ENCODE results near the gene TMEM204. TPM values are rescaled to one million over a fixed set of nuclear protein-coding genes. Genes with fewer than 3 reads are reported as not detected.

The TMEM204 gene
- total and polyA plus RNA-seq, 2 donors: 10.3 to 29.3 TPM

DNA sequence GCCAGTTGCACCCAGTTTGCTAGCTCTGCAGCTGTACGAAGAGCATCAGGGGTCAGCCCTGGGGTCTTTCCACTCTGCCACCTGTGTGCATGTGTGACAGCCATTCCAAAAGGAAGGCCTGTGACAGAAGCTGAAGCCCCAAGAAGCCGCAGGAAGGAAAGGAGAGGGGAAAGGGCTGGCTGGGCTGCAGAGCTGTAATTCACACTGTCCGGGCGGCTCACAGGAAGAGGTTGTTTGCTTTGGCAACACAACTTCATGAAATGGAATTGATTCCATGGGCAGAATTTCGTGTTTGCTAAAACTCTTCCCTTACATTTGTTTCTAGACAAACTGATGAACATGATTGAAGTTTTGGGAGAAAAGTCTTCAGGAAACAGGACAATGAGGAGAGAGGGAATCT is 14.8 kb downstream of the TMEM204 start:
- Histone ChIP-seq H3K4me3 (ENCODE audit: low read length in 2 of 2) (no peak overlapping the region), H3K27me3 (ENCODE audit: control insufficient read depth in 2 of 2, insufficient read depth in 1 of 2, low read length in 1 of 2) (no peaks in the 10 kb centered on the region), H3K36me3 (ENCODE audit: control insufficient read depth in 2 of 2, insufficient read depth in 2 of 2, low read length in 1 of 2) (peaks cover 9 to 14% of the 10 kb centered on the region in 2 donors), H3K27ac (ENCODE audit: low read depth in 1 of 2, low read length in 1 of 2) (no peak overlapping the region), H3K9me3 (ENCODE audit: control insufficient read depth in 2 of 2, insufficient read depth in 1 of 2, low read length in 1 of 2) (no peaks in the 10 kb centered on the region), H3K4me1 (ENCODE audit: control insufficient read depth in 2 of 2, insufficient read depth in 2 of 2, low read length in 2 of 2) (peaks cover 0 to 15% of the 10 kb centered on the region in 2 donors)
- DNase-seq (ENCODE audit: low read depth in 6 of 9, low spot score in 9 of 9): no peak
- 85% methylated on average over 5 of the region's 5 CpGs for WGBS

DNA sequence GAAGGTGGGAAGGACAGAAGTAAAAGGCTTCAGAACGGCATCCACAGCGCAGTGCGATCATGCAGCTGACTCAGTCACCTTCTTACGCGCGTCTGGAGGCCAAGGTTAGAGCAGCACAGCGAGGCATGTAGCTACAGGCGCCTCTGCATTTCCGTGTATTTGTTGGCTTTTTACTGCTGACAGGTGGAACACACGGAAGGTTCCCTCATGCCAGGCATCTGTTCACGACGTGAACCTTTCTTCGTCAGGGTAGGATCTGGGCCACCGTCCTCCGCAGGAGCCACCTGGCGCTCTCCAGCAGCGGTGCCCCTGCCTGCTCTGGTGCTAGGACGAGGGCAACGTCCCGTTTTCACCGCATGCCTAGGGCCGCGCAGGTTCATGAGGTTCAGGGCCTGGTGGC is 15.3 kb downstream of the TMEM204 start:
- 93% methylated on average over 23 of the region's 23 CpGs for WGBS
- Histone ChIP-seq H3K9me3 (ENCODE audit: control insufficient read depth in 2 of 2, insufficient read depth in 1 of 2, low read length in 1 of 2) (no peaks in the 10 kb centered on the region), H3K4me3 (ENCODE audit: low read length in 2 of 2) (no peak overlapping the region), H3K4me1 (ENCODE audit: control insufficient read depth in 2 of 2, insufficient read depth in 2 of 2, low read length in 2 of 2) (peaks cover 0 to 12% of the 10 kb centered on the region in 2 donors), H3K36me3 (ENCODE audit: control insufficient read depth in 2 of 2, insufficient read depth in 2 of 2, low read length in 1 of 2) (peaks cover 9 to 14% of the 10 kb centered on the region in 2 donors), H3K27me3 (ENCODE audit: control insufficient read depth in 2 of 2, insufficient read depth in 1 of 2, low read length in 1 of 2) (no peaks in the 10 kb centered on the region), H3K27ac (ENCODE audit: low read depth in 1 of 2, low read length in 1 of 2) (peak overlapping the region; percentile 26 to 43)
- DNase-seq (ENCODE audit: low read depth in 6 of 9, low spot score in 9 of 9): no peak

DNA sequence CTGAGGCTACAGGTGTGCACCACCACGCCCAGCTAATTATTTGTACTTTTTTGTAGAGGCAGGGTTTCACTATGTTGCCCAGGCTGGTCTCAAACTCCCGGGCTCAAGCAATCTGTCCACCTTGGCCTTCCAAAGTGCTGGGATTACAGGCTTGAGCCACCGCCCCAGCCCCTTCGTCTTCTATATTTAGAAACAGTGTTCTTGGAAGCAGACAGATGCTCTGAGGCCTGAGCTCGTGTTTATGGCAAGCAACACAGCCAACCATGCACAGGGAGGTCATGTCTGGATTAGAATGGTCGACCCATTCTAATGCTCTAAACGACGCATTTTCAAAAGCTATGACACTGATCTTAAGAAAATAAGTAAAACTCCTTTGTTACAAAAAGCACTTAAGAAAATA is 16.6 kb downstream of the TMEM204 start:
- Histone ChIP-seq H3K27ac (ENCODE audit: low read depth in 1 of 2, low read length in 1 of 2) (no peak overlapping the region), H3K4me3 (ENCODE audit: low read length in 2 of 2) (no peak overlapping the region), H3K36me3 (ENCODE audit: control insufficient read depth in 2 of 2, insufficient read depth in 2 of 2, low read length in 1 of 2) (peaks cover 11 to 19% of the 10 kb centered on the region in 2 donors), H3K9me3 (ENCODE audit: control insufficient read depth in 2 of 2, insufficient read depth in 1 of 2, low read length in 1 of 2) (no peaks in the 10 kb centered on the region), H3K27me3 (ENCODE audit: control insufficient read depth in 2 of 2, insufficient read depth in 1 of 2, low read length in 1 of 2) (no peaks in the 10 kb centered on the region), H3K4me1 (ENCODE audit: control insufficient read depth in 2 of 2, insufficient read depth in 2 of 2, low read length in 2 of 2) (peaks cover 0 to 10% of the 10 kb centered on the region in 2 donors)
- 95% methylated on average over 8 of the region's 8 CpGs for WGBS
- no peak for DNase-seq (ENCODE audit: low read depth in 6 of 9, low spot score in 9 of 9)

GRCh38 chr16:1550696-1551095 is 17.2 kb downstream of the TMEM204 start:
- Histone ChIP-seq H3K4me3 (ENCODE audit: low read length in 2 of 2) (no peak overlapping the region), H3K4me1 (ENCODE audit: control insufficient read depth in 2 of 2, insufficient read depth in 2 of 2, low read length in 2 of 2) (peaks cover 0 to 3% of the 10 kb centered on the region in 2 donors), H3K9me3 (ENCODE audit: control insufficient read depth in 2 of 2, insufficient read depth in 1 of 2, low read length in 1 of 2) (no peaks in the 10 kb centered on the region), H3K27ac (ENCODE audit: low read depth in 1 of 2, low read length in 1 of 2) (no peak overlapping the region), H3K36me3 (ENCODE audit: control insufficient read depth in 2 of 2, insufficient read depth in 2 of 2, low read length in 1 of 2) (peaks cover 12 to 25% of the 10 kb centered on the region in 2 donors), H3K27me3 (ENCODE audit: control insufficient read depth in 2 of 2, insufficient read depth in 1 of 2, low read length in 1 of 2) (no peaks in the 10 kb centered on the region)
- no peak for DNase-seq (ENCODE audit: low read depth in 6 of 9, low spot score in 9 of 9)
- 98% methylated on average over 15 of the region's 15 CpGs for WGBS

GRCh38 chr16:1551166-1551565 is 17.7 kb downstream of the TMEM204 start:
- H3K36me3 ChIP-seq (ENCODE audit: control insufficient read depth in 2 of 2, insufficient read depth in 2 of 2, low read length in 1 of 2): peaks cover 12 to 25% of the 10 kb centered on the region in 2 donors
- H3K27ac ChIP-seq (ENCODE audit: low read depth in 1 of 2, low read length in 1 of 2): no peak overlapping the region
- no peak overlapping the region for H3K4me3 ChIP-seq (ENCODE audit: low read length in 2 of 2)
- no peaks in the 10 kb centered on the region for H3K27me3 ChIP-seq (ENCODE audit: control insufficient read depth in 2 of 2, insufficient read depth in 1 of 2, low read length in 1 of 2)
- DNase-seq (ENCODE audit: low read depth in 6 of 9, low spot score in 9 of 9): no peak
- 98% methylated on average over 12 of the region's 12 CpGs for WGBS
- H3K4me1 ChIP-seq (ENCODE audit: control insufficient read depth in 2 of 2, insufficient read depth in 2 of 2, low read length in 2 of 2): no peaks in the 10 kb centered on the region
- no peaks in the 10 kb centered on the region for H3K9me3 ChIP-seq (ENCODE audit: control insufficient read depth in 2 of 2, insufficient read depth in 1 of 2, low read length in 1 of 2)

DNA sequence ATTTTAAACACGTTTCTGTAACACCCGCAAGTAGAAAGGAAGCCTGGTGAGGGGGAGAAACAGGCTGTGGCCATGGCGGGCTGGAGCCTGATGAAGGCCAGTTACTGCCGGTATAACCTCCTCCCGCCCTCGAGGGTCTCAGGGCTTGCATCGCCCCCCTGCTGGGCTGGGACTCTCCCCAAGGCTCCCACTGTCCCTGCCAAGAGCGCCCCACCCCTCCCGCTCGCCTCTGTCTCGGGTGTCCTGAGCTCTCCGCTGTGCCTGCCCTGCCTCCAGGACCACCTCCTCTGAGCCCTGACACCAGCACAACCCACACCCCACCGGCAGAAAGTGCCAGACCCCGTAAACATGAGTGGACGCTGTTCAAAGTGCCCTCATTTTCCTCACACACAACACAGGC is 18.7 kb downstream of the TMEM204 start:
- no peaks in the 10 kb centered on the region for H3K4me1 ChIP-seq (ENCODE audit: control insufficient read depth in 2 of 2, insufficient read depth in 2 of 2, low read length in 2 of 2)
- no peaks in the 10 kb centered on the region for H3K27me3 ChIP-seq (ENCODE audit: control insufficient read depth in 2 of 2, insufficient read depth in 1 of 2, low read length in 1 of 2)
- no peaks in the 10 kb centered on the region for H3K9me3 ChIP-seq (ENCODE audit: control insufficient read depth in 2 of 2, insufficient read depth in 1 of 2, low read length in 1 of 2)
- no peak for DNase-seq (ENCODE audit: low read depth in 6 of 9, low spot score in 9 of 9)
- no peak overlapping the region for H3K27ac ChIP-seq (ENCODE audit: low read depth in 1 of 2, low read length in 1 of 2)
- WGBS: 96% methylated on average over 15 of the region's 15 CpGs
- H3K4me3 ChIP-seq (ENCODE audit: low read length in 2 of 2): no peak overlapping the region
- peaks cover 12 to 22% of the 10 kb centered on the region in 2 donors for H3K36me3 ChIP-seq (ENCODE audit: control insufficient read depth in 2 of 2, insufficient read depth in 2 of 2, low read length in 1 of 2)

- no peak overlapping the region for H3K4me3 ChIP-seq (ENCODE audit: low read length in 2 of 2)
- 95% methylated on average over 19 of the region's 19 CpGs for WGBS
- H3K36me3 ChIP-seq (ENCODE audit: control insufficient read depth in 2 of 2, insufficient read depth in 2 of 2, low read length in 1 of 2): peaks cover 12 to 32% of the 10 kb centered on the region in 2 donors
- no peaks in the 10 kb centered on the region for H3K9me3 ChIP-seq (ENCODE audit: control insufficient read depth in 2 of 2, insufficient read depth in 1 of 2, low read length in 1 of 2)
- H3K4me1 ChIP-seq (ENCODE audit: control insufficient read depth in 2 of 2, insufficient read depth in 2 of 2, low read length in 2 of 2): peaks cover 0 to under 1% of the 10 kb centered on the region in 2 donors
- no peak overlapping the region for H3K27ac ChIP-seq (ENCODE audit: low read depth in 1 of 2, low read length in 1 of 2)
- H3K27me3 ChIP-seq (ENCODE audit: control insufficient read depth in 2 of 2, insufficient read depth in 1 of 2, low read length in 1 of 2): no peaks in the 10 kb centered on the region
- DNase-seq (ENCODE audit: low read depth in 6 of 9, low spot score in 9 of 9): no peak
These were observed 20.7 kb downstream of the TMEM204 start for GRCh38 chr16:1553946-1554825.

DNA sequence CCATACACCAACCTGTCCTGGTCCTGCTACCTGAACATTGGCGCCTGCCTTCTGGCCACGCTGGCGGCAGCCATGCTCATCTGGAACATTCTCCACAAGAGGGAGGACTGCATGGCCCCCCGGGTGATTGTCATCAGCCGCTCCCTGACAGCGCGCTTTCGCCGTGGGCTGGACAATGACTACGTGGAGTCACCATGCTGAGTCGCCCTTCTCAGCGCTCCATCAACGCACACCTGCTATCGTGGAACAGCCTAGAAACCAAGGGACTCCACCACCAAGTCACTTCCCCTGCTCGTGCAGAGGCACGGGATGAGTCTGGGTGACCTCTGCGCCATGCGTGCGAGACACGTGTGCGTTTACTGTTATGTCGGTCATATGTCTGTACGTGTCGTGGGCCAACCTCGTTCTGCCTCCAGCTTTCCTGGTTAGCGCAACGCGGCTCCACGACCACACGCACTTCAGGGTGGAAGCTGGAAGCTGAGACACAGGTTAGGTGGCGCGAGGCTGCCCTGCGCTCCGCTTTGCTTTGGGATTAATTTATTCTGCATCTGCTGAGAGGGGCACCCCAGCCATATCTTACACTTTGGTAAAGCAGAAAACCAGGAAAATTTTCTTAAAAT is 21.5 kb downstream of the TMEM204 start:
- no peaks in the 10 kb centered on the region for H3K9me3 ChIP-seq (ENCODE audit: control insufficient read depth in 2 of 2, insufficient read depth in 1 of 2, low read length in 1 of 2)
- H3K27ac ChIP-seq (ENCODE audit: low read depth in 1 of 2, low read length in 1 of 2): no peak overlapping the region
- no peaks in the 10 kb centered on the region for H3K27me3 ChIP-seq (ENCODE audit: control insufficient read depth in 2 of 2, insufficient read depth in 1 of 2, low read length in 1 of 2)
- H3K36me3 ChIP-seq (ENCODE audit: control insufficient read depth in 2 of 2, insufficient read depth in 2 of 2, low read length in 1 of 2): peaks cover 12 to 32% of the 10 kb centered on the region in 2 donors
- 96% methylated on average over 34 of the region's 34 CpGs for WGBS
- DNase-seq (ENCODE audit: low read depth in 6 of 9, low spot score in 9 of 9): no peak
- peaks cover 0 to 6% of the 10 kb centered on the region in 2 donors for H3K4me1 ChIP-seq (ENCODE audit: control insufficient read depth in 2 of 2, insufficient read depth in 2 of 2, low read length in 2 of 2)
- H3K4me3 ChIP-seq (ENCODE audit: low read length in 2 of 2): no peak overlapping the region

DNA sequence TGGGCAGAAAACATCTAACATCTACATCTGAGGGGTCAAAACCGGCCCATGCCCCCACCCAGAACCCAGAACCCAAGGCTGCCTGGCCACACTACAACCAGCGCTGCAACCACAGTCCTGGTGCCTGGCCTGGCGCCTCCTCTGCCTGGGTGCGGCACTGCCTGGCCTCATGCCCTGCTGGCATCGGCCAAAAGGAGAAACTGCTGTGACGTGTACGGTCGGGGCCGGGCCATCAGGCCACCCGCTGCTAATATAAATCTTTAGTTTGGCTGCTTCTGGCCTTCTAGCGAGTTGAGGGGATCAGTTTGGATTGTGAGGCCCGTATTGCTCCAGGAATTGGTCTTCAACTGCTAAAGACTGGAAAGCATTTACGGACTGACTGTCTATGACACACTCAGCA is 22.8 kb downstream of the TMEM204 start:
- no peak for DNase-seq (ENCODE audit: low read depth in 6 of 9, low spot score in 9 of 9)
- Histone ChIP-seq H3K36me3 (ENCODE audit: control insufficient read depth in 2 of 2, insufficient read depth in 2 of 2, low read length in 1 of 2) (peaks cover 12 to 30% of the 10 kb centered on the region in 2 donors), H3K4me3 (ENCODE audit: low read length in 2 of 2) (no peak overlapping the region), H3K4me1 (ENCODE audit: control insufficient read depth in 2 of 2, insufficient read depth in 2 of 2, low read length in 2 of 2) (peaks cover 0 to 6% of the 10 kb centered on the region in 2 donors), H3K27me3 (ENCODE audit: control insufficient read depth in 2 of 2, insufficient read depth in 1 of 2, low read length in 1 of 2) (no peaks in the 10 kb centered on the region), H3K27ac (ENCODE audit: low read depth in 1 of 2, low read length in 1 of 2) (no peak overlapping the region), H3K9me3 (ENCODE audit: control insufficient read depth in 2 of 2, insufficient read depth in 1 of 2, low read length in 1 of 2) (no peaks in the 10 kb centered on the region)
- 97% methylated on average over 13 of the region's 13 CpGs for WGBS
